ENCODE data around the gene ZNF74.

DNA sequence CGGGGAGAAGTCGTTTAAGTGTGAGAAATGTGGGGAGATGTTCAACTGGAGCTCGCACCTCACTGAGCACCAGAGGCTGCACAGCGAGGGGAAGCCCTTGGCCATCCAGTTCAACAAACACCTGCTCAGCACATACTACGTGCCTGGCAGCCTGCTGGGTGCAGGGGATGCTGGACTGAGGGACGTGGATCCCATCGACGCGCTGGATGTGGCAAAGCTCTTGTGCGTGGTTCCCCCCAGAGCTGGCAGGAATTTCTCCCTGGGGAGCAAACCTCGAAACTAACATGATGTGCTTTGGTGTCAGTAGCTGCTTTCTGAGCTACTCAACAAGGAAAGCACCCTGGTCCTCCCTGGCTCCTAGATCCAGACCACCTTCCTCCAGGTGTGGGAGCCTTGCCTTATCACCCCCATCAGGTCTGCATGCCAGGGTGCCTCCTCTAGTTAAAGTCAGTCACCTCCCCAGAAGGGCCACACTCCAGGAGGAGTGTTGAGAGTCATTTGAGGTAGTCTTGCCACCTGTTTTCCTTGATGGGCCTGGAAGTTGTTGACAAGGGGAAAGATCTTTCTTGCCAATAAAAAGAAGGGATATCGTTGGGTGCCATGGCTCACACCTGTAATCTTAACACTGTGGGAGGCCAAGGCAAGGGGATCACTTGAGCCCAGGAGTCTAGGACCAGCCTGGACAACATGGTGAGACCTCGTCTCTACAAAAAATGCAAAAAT is 12.9 kb downstream of the ZNF74 start:
- TF ChIP-seq TCF4 (CRISPR knock-in tag; IDR thresholded peaks at IDR 0.05; ENCODE audit: borderline replicate concordance) (no peak), ISL1 (CRISPR knock-in tag; IDR thresholded peaks at IDR 0.05) (no peak), ZFP3 (CRISPR knock-in tag; IDR thresholded peaks at IDR 0.05) (no peak), POU6F1 (CRISPR knock-in tag; IDR thresholded peaks at IDR 0.05; ENCODE audit: borderline replicate concordance, low read depth) (no peak), ZC3H10 (CRISPR knock-in tag; IDR thresholded peaks at IDR 0.05) (no peak), TOX (CRISPR knock-in tag; IDR thresholded peaks at IDR 0.05; ENCODE audit: borderline replicate concordance) (no peak), TSHZ2 (CRISPR knock-in tag; IDR thresholded peaks at IDR 0.05) (no peak), ZNF8 (CRISPR knock-in tag; IDR thresholded peaks at IDR 0.05) (no peak)
- TF ChIP-seq, protein P1, sequence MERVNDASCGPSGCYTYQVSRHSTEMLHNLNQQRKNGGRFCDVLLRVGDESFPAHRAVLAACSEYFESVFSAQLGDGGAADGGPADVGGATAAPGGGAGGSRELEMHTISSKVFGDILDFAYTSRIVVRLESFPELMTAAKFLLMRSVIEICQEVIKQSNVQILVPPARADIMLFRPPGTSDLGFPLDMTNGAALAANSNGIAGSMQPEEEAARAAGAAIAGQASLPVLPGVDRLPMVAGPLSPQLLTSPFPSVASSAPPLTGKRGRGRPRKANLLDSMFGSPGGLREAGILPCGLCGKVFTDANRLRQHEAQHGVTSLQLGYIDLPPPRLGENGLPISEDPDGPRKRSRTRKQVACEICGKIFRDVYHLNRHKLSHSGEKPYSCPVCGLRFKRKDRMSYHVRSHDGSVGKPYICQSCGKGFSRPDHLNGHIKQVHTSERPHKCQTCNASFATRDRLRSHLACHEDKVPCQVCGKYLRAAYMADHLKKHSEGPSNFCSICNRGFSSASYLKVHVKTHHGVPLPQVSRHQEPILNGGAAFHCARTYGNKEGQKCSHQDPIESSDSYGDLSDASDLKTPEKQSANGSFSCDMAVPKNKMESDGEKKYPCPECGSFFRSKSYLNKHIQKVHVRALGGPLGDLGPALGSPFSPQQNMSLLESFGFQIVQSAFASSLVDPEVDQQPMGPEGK (CRISPR knock-in tag; IDR thresholded peaks at IDR 0.05; ENCODE audit: borderline replicate concordance): no peak
